GM21576 (cell line): ENCODE results near the gene KDM4B.

ENCODE experiments used
- ATAC-seq: cut with Tn5 transposase; IDR thresholded peaks from one replicate; pipeline ENCODE4 v1.9.1; 2021; ENCODE audit warnings: mild to moderate bottlenecking, moderate library complexity; ENCODE audit not compliant: unreplicated experiment

The KDM4B gene

GRCh38 chr19:5085566-5085965 is 116.7 kb downstream of the KDM4B start:
- ATAC-seq, result no peak

GRCh38 chr19:5086230-5086629 is 117.3 kb downstream of the KDM4B start:
- no peak for ATAC-seq

- ATAC-seq, result no peak
Observed at GRCh38 chr19:5086725-5087439, 118.0 kb downstream of the KDM4B start.

- ATAC-seq, result no peak
Observed at GRCh38 chr19:5089283-5089682, 120.4 kb downstream of the KDM4B start.

- no peak for ATAC-seq
Observed at GRCh38 chr19:5090465-5091017, 121.6 kb downstream of the KDM4B start.

GRCh38 chr19:5091018-5091683 is 122.2 kb downstream of the KDM4B start:
- no peak for ATAC-seq

- no peak for ATAC-seq
Observed at GRCh38 chr19:5091684-5092480, 123.0 kb downstream of the KDM4B start.

- ATAC-seq, result no peak
Observed at GRCh38 chr19:5092481-5092843, 123.5 kb downstream of the KDM4B start.

GRCh38 chr19:5093297-5093928 is 124.5 kb downstream of the KDM4B start:
- ATAC-seq, result no peak

GRCh38 chr19:5093948-5094718 is 125.2 kb downstream of the KDM4B start:
- ATAC-seq, result no peak

- no peak for ATAC-seq
Observed at GRCh38 chr19:5094768-5095567, 126.1 kb downstream of the KDM4B start.

GRCh38 chr19:5095568-5095850 is 126.6 kb downstream of the KDM4B start:
- no peak for ATAC-seq

GRCh38 chr19:5096536-5096935 is 127.6 kb downstream of the KDM4B start:
- no peak for ATAC-seq

GRCh38 chr19:5097331-5097930 is 128.5 kb downstream of the KDM4B start:
- ATAC-seq, result no peak

- no peak for ATAC-seq
Observed at GRCh38 chr19:5097959-5098623, 129.2 kb downstream of the KDM4B start.

- ATAC-seq, result no peak
Observed at GRCh38 chr19:5098646-5099045, 129.7 kb downstream of the KDM4B start.

- ATAC-seq, result no peak
Observed at GRCh38 chr19:5099701-5100221, 130.8 kb downstream of the KDM4B start.

GRCh38 chr19:5101871-5102270 is 133.0 kb downstream of the KDM4B start:
- no peak for ATAC-seq

GRCh38 chr19:5102520-5102919 is 133.6 kb downstream of the KDM4B start:
- ATAC-seq, result no peak
